HG02798 (cell line): ENCODE results near the gene SMOC1.

Experiments
- ATAC-seq: cut with Tn5 transposase; IDR thresholded peaks from one replicate; pipeline ENCODE4 v1.9.1; 2021; ENCODE audit warnings: mild to moderate bottlenecking; ENCODE audit not compliant: unreplicated experiment, poor library complexity

SMOC1 gene

DNA sequence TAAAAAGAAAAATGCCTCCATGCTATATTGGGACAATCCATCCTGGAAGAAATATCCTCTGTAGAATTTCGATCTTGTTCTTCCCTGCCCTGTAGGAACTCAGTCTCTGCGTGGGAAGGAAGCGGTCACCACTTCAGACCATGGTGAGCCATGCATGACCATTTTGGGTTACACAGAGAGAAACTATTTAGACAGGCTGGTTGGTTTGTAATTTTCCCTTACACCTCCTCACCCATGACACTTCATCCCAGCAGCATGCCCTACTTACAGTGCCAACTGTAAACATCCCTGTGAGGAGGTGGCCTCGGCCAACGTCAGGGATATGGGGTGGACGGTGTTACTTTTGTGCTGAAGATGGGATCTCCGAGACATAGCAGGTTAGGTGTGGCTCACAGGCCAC is 121.4 kb downstream of the SMOC1 start:
- ATAC-seq: no peak

DNA sequence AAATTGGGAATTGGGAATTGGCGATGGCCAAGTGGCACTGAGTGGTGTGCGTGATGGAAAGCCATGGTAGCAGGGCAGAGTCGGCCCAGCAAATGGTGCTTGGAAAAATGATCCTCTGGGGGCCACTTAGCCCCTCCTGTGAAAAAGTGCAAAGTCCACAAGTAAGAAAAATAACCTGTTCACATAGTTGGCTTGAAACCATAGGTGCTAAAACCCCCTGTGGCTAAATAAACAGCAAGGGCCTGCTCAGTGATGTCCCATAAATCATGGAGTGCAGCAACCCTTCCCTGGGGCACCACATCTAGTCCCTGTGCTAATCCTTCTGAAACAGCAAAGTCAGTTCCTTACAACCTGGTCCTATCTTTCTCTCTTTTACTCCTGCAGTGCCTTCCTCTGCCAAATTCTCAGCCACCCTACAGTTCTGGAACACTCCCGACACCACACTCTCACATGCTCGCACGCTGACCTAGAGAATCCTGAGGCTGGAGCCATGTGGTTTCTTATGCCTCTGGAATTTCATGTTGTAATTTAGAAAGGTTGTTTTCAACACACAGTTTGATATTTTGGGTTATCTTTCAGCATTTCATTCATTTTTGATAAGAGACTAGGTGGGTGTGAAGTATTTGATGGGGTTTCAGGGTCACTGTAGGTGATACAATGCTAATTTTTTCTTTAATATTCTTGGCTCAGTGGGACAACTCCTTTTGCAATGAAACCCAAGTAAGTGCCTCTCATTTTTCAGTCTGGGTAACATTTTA is 123.6 kb downstream of the SMOC1 start:
- no peak for ATAC-seq

DNA sequence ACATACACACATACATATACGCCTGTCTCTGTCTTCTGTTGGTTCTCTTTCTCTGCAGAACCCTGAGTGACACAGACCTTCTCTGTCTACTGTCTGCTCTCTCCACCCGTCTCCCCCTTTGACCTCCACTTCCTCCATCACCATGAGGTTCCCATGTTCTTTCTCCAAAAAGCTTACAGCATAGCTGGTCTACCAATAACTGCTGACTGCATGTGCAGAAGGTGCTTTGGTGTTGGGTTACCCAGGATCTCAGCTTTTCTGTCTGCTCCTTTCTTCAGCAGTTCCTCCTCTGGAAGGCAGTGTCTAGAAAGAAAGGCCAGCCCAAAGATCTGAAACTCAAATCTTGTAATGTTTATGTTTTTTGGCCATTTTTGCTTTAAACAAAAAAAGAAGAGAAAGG is 125.6 kb downstream of the SMOC1 start:
- no peak for ATAC-seq

DNA sequence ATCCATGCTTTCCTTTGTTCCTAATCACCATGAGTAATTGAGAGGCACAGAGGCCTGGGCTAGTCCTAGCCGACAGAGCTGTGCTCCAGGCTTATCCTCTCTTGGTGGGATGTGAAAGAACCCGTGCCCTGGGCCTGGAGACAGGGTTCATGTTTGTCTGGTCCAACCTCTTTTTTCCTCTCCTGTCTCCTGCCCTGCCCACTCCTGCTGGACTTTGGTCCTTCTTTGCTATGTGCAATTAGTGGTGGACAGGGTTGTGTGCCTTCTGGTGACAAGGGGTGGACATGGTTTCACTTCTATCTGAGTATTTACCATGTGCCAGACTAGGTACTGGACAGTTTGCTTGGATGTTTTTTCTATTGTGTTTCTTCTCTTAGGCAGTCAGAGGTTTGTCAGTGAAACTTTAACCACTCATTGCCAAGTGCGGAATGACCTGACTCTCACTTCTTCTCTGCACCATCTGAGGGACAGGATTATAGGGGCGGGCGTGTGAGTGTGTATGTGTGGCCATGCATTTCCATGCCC is 126.1 kb downstream of the SMOC1 start:
- no peak for ATAC-seq

DNA sequence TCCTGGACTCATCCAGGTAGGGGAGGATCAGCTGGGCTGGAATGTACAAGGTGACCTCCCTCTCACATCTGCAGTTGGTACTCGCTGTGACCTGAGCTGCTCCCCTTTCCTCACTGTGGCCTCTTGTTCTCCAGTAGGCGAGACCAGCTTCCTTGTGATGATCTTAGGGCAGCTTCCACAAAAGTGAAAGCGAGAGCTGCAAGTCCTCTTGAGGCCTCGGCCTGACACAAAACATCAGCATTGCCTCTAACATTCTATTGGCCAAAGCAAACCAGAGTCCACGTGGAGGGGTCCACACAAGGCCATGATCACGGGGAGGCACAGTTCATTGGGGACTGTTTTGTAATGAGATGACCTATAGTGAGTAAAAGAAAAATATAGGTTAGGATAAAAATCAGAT is 127.5 kb downstream of the SMOC1 start:
- ATAC-seq: no peak

DNA sequence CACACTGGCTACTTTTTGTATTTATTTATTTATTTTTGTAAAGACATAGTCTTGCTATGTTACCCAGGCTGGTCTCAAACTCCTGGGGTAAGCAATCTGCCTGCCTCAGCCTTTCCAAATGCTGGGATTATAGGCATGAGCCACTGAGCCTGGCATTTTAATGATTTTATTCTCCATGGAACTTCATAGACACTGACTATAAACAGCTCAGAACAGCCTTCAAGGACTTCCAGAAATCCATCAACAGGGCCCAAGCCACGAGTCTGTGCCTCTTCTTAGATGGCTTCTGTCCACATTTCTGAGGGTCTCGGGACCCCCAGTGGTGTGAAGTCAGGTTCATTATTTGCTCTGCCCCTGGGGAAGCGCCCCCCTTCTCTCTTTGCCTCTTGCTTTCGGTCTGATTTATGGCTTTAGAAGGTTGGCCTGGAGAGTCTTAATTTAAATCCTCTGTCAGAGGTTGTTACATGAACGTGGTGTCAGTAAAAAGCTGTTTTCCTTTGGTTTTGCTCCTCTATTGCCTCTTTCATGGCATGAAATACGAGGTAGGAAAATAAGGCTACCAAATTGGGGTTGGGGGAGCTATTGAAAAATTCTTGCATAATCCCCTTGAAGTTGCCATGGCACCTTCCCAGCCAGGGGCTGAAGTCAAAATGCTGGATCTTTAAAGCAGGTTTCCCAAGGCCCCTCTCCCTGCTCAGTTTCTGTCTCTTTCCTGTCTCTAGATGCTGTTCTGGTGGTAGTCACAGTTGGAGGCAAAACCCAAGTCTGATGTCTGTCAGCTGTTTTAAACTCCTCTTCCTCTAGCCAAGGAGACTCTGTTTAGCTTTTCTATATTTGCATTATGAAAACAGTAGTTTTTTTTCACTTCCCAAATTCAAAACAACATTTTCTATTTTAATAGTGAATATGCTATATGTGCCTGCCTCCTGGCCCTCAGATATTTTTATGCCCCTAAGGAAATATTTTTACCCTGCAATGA is 129.4 kb downstream of the SMOC1 start:
- peak; percentile 43 for ATAC-seq

DNA sequence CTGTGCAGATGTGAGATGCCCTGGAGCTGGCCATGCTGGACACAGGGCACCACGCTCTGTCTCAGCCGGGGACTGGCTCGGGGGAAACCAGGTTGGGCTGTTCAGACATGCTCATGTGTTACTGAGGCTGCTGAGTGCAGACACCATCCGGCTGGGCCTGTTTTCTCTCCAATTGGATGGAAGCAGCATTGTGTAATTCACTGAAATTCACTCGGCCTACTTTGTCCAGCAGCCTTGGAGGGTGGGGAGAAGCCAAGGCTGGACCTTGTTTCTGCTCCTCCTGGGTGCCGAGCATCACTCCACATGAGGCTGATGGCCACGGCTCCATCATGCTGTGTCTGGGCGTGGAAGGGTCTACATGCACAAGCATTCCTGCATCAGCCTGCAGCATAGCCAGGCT is 130.7 kb downstream of the SMOC1 start:
- no peak for ATAC-seq

DNA sequence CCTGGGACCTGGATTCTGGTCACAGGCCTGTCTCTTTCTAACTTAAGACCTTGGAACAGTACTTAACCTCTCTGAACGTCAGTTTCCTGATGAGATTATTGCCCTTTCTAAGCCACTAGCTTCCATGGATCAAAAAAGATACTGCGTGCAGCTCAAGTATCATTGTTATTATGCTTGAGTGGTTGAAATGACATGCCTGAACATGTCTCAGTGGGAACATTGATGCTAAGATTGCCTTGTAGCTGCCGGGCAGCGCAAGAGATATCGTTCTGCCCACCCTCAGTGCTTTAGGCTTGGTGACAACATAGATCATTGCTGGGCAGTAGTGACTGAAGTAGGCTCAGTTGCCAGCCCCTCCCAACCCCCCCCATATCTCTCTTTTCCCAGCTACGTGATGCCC is 131.9 kb downstream of the SMOC1 start:
- ATAC-seq: no peak

DNA sequence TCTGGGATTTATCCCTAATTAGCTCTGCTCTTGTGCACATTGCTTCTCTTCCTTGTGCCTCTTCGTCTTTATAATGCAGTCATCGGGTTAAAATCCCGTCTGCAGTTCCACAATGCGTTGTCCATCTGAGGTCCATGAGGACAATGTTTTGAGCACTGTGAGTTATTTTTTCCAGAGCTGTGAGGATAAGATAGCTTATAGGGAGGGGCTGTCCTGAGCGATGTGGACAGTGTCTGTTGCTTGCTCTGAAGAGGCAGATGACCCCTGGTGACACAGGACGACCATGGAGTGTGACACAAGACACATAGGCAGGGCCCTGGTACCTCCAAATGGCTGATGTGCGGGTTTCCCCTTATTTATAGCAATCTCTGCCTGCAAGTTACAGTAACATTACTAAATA is 132.5 kb downstream of the SMOC1 start:
- no peak for ATAC-seq

DNA sequence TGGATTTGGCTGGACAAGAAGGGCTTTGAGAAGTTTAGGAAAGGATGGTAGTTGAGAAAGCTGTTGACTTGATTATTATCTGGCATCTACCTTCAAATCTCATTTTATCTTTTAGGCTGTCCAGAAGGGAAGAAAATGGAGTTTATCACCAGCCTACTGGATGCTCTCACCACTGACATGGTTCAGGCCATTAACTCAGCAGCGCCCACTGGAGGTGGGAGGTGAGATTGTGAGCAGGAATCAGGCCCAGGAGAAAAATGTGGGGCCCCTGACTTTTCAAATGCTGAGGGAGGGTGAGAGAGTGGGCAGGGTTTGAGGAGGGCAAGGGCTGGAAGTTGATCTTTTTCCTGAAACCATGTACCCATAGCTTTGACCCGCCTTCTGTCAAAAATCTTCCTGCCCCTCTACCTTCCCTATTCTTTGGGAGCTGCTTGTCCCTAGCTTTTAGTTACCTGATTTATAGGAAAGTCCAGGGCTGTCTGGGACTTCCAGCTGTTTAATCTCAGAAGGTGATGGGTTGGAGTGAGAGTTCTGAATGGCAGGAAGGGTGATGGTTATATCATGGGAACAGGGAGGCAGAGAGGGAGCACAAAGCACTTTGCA is 134.2 kb downstream of the SMOC1 start:
- ATAC-seq: no peak

DNA sequence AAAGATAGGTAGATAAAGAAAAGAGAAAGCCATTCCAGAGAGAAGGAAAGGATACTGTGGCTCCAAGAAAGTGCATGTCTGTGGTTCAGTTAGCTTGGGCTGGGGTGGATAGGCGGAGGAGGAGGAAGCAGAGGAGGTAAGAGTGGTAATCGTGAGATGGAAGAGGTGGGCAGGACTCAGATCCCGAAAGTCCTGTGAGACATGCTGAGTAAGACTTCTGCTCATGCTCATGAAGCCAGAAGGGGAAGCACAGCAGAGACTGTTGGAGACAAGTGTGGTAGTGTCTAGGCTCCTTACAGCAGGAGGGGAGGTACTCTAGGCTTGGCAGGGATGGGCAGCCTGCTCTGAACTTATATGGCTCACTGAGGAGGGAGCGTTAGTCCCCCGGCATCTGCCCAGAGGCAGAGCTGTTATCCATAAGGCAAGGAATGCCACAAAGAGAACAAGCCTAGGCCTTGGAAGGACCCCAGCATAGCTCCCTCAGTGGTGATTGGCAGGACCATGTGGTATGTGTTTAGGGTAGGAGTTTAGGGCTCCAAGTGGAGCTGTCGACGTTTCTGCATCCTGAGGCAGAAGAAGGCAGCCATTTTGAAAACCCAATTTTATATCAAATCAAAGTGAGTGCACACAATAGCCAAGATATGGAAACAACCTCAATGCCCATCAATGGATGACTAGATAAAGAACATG is 135.3 kb downstream of the SMOC1 start:
- ATAC-seq: no peak

DNA sequence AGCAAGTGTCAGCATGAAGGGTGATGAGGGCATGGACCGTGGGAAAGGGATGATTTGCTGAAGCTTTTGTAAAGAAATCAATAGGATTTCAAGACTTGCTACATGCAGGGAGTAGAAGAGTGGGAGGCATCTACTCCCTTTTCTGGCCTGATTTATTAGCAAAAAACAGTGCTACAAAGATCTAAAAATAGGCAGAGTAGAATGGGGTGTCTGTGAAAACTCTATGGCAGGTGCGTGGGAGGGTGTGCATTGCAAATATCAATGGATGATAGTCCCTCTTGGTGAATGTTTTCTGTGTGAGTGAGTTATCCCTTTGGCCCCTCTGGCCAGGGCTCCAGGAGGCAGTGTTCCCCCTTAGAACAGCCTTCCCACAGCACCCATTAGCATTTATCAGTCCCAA is 139.0 kb downstream of the SMOC1 start:
- no peak for ATAC-seq

DNA sequence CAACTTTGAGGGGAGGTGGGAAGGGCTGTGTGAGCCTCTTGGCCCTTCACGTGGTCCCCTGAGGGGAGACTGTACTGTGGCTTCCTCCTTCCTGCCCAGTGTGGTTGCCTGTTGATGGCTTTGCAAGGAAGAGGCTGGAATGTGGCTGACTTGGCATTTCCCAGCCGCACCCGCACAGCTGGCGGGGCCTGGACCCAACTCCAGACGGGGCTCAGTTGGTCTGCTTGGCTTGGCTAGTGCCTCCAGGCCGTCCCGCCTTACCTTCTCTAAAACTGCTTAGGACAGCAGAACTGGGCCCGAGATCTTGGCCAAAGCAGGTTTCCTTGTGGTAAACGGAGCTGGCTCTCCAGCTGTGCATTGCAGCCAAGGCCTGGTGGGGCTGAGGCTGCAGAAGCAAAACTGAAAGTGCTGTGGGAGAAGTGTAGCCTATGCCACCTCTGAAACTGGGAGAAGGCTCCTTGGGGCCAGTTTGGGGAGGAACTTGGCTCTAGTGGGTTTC is 139.5 kb downstream of the SMOC1 start:
- peak; percentile 53 for ATAC-seq

DNA sequence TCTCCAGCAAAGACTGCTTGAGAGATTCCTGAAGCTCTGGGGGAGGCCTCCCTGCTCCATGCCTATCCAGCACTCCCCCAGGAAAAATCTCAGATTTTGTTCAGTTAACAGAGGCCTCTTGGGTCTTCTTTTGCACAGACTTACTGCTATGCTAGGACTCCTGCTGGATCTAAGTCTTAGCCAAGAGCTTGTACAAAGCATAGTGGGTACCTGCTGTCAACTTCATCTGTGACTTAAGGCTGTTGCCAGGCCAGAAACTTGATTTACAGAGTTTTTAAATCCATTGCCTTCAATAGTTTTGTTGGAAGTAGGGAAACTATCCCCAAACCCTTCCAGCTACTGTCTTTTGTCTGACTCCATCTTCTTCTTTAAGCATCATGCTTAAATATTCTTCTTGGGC is 140.5 kb downstream of the SMOC1 start:
- no peak for ATAC-seq

DNA sequence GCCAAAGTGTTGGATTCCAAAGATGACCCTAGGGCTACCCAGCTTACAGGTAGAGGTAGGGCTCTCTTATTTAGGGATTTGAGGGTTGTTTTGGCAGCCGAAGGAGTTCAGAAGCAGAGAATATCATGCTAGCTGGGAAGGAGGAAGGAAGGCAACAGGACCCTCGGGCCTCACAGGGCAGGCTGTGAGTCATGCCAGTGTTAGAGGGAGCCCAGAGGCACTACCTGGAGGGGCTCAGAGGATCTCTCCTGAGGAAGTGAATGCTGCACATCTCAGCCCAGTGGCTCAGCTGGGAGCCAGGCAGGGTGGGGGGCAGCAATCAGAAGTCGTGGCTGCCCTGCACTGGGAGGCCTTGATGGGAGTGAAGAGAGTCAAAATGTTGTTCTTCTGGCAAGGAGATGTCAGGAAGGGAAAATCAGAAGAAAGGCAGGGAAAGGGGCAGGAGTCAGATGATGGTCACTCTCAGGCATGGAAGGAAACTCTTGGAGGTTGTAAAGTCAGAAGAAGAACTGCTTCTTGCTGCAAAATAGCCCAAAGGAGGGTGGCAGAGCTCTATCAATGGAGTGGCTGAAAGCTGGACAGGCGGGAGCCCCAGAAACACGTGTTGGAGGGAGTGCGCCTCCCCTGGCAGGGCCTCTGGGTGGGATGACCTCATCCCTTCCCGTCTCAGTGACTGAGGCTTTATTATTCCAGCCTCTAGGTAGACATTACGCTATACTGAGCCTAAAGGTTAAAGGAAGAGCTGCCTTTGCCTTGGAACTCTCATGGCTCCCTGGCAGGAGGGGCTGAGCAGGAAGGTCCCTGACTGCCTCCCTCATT is 141.3 kb downstream of the SMOC1 start:
- ATAC-seq: no peak

DNA sequence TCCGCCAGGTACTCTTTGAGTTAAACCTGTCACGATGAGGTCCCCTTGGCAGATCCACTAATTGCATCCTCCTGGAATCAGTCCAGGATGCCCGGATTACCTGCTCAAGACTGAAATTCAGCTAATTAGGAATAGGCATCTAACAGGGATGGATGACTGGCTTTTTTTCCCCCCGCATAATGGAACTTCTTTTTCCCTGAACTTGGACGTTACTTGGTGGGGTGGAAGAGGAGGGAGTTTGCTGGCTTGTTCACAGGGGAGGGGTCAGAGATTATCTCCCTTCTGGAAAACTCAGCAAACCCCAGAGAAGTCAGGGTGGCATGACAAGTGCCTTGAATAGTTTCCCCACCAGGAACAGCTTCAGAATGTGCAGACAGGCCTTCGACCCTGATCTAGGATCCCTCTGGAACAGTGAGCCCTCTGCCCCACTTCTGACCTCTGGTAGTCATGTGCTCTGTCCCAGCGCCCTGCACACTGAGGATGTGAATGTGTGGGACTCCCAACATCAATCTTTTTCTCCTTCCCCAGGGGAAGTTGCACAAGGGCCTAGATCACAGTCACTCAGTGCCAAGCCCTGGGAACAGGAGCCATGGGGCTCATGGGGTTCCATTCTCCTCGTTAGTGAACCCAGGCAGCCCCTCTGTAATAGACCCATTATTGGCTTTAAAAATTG is 142.5 kb downstream of the SMOC1 start:
- ATAC-seq: no peak

DNA sequence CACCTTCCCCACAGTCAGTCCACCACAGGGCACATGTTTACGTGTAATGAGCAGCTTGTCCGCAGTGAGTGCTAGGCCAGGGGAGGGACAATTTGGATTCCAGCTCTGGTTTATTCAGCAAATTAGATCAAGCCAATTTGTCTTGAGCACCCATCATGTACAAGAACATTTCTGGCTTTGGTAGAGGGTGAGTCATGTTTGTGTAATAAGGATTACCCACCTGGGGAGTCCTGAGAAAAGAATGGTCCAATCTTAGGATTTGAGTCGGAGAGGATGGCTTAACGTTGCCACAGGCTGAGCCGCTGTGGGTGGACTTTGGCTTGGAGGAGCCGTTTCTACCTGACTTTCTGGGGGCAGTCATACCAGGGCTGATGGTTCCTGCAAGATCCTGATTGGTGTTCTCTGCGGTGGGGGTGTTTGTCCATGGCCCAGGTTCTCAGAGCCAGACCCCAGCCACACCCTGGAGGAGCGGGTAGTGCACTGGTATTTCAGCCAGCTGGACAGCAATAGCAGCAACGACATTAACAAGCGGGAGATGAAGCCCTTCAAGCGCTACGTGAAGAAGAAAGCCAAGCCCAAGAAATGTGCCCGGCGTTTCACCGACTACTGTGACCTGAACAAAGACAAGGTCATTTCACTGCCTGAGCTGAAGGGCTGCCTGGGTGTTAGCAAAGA is 143.7 kb downstream of the SMOC1 start:
- no peak for ATAC-seq

DNA sequence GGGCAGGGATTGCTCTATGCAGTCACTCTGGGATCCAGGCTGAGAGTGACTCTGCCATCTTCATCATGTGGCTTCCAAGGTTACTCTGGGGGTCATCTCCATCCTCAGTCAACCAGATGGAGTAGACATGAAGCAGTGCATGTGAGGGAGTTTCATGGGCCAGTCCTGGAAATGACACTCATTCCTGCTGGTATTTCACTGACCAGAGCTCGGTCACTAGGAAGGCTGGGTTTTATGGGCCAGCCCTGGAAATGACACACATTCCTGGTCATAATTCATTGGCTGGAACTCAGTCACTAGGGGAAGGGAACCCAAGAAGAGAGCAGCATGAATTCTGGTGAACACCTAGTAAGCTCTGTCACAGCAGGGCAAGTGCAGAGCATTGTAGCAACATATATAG is 144.7 kb downstream of the SMOC1 start:
- no peak for ATAC-seq
